GM12801 (cell line): ENCODE measurements around the gene COMMD6.

ENCODE experiments used
- CTCF ChIP-seq: IDR thresholded peaks from one replicate; pipeline ENCODE4 v1.5.1; 2011; ENCODE audit warnings: control low read depth; ENCODE audit not compliant: insufficient read length; ENCODE audit errors: extremely low read depth

Gene COMMD6

GRCh38 chr13:75558145-75558840 is 20.7 kb upstream of the COMMD6 start:
- no peak for TF ChIP-seq CTCF

GRCh38 chr13:75556961-75557360 is 19.3 kb upstream of the COMMD6 start:
- TF ChIP-seq CTCF: no peak

GRCh38 chr13:75555836-75556235 is 18.2 kb upstream of the COMMD6 start:
- no peak for TF ChIP-seq CTCF

GRCh38 chr13:75554981-75555380 is 17.3 kb upstream of the COMMD6 start:
- no peak for TF ChIP-seq CTCF

GRCh38 chr13:75554464-75554863 is 16.8 kb upstream of the COMMD6 start:
- no peak for TF ChIP-seq CTCF

- no peak for TF ChIP-seq CTCF
Measured at GRCh38 chr13:75550159-75550567, 12.5 kb upstream of the COMMD6 start.

GRCh38 chr13:75549262-75550158 is 11.9 kb upstream of the COMMD6 start, which contains the start of gene UCHL3:
Gene UCHL3, plus strand, starts transcription at chr13:75549791. Its CDS starts 30 bp downstream, at chr13:75549821.
- TF ChIP-seq CTCF: peak; percentile 59
